Measurements from ENCODE around the gene RALGAPB. TPM values are rescaled to one million over a fixed set of nuclear protein-coding genes. Genes with fewer than 3 reads are reported as not detected.
"Not testable (repeated sequence)": the region's sequence is repeated elsewhere in the genome, so short reads cannot be mapped to it uniquely, and the experiment has no call there.

The RALGAPB gene
- total RNA-seq, 4 donors from 2014 or later: 22.7 to 67.0 (median 56.7) TPM

GRCh38 chr20:38430679-38431325 lies 41.8 kb upstream of the RALGAPB start:
- Histone ChIP-seq H3K27ac (no peak overlapping the region), H3K4me1 (peaks cover 5 to 16% (median 11%) of the 10 kb centered on the region in 4 donors), H3K4me3 (no peak overlapping the region), H3K27me3 (no peaks in the 10 kb centered on the region), H3K9me3 (no peaks in the 10 kb centered on the region), H3K36me3 (peaks cover 0 to 56% (median 25%) of the 10 kb centered on the region in 4 donors)
- TF ChIP-seq POLR2A (IDR thresholded peaks at IDR 0.05) (no peak), CTCF (IDR thresholded peaks at IDR 0.05) (no peak), POLR2AphosphoS5 (IDR thresholded peaks at IDR 0.05) (no peak), EP300 (IDR thresholded peaks at IDR 0.05; ENCODE audit: low read depth) (no peak)
- no peak for DNase-seq
- intact Hi-C loops (cut with DNase I; ENCODE audit: low total_unique reads) (no loop called here), in situ Hi-C loops (cut with MboI; ENCODE audit: low pct_ligation_motif_present in 1 of 4, low pct_unique_long_range_greater_than_20kb in 1 of 4, low sequenced_read_pairs in 3 of 4) (no loop called here)
- 57 to 80% methylated on average over 1 to 8 of the region's 8 CpGs for WGBS, 2 donors (ENCODE audit: low coverage in 1 of 2)

- no peak for DNase-seq
- TF ChIP-seq CTCF (IDR thresholded peaks at IDR 0.05) (no peak), EP300 (IDR thresholded peaks at IDR 0.05; ENCODE audit: low read depth) (no peak), POLR2A (IDR thresholded peaks at IDR 0.05) (no peak)
- H3K4me3 ChIP-seq: no peak overlapping the region
- no peaks in the 10 kb centered on the region for H3K9me3 ChIP-seq
- peaks cover 0 to 52% (median 25%) of the 10 kb centered on the region in 4 donors for H3K36me3 ChIP-seq
- peaks cover 5 to 16% (median 11%) of the 10 kb centered on the region in 4 donors for H3K4me1 ChIP-seq
- no peaks in the 10 kb centered on the region for H3K27me3 ChIP-seq
- intact Hi-C loops (cut with DNase I; ENCODE audit: low total_unique reads) (no loop called here), in situ Hi-C loops (cut with MboI; ENCODE audit: low pct_ligation_motif_present in 1 of 4, low pct_unique_long_range_greater_than_20kb in 1 of 4, low sequenced_read_pairs in 3 of 4) (no loop called here)
- no peak overlapping the region for H3K27ac ChIP-seq
- WGBS, 2 donors (ENCODE audit: low coverage in 1 of 2): 93 to 100% methylated on average over 2 to 6 of the region's 6 CpGs
Measured at GRCh38 chr20:38432292-38432691, 40.4 kb upstream of the RALGAPB start.

GRCh38 chr20:38432870-38433269 lies 39.8 kb upstream of the RALGAPB start:
- H3K27me3 ChIP-seq; H3K9me3 ChIP-seq; in situ Hi-C loops (cut with MboI; ENCODE audit: low pct_ligation_motif_present in 1 of 4, low pct_unique_long_range_greater_than_20kb in 1 of 4, low sequenced_read_pairs in 3 of 4); intact Hi-C loops (cut with DNase I; ENCODE audit: low total_unique reads); DNase-seq; H3K4me3 ChIP-seq; H3K27ac ChIP-seq: not testable (repeated sequence)
- H3K36me3 ChIP-seq: peaks cover 0 to 48% (median 24%) of the 10 kb centered on the region in 4 donors
- peaks cover 5 to 16% (median 11%) of the 10 kb centered on the region in 4 donors for H3K4me1 ChIP-seq
- 81 to 93% methylated on average over 4 to 5 of the region's 5 CpGs for WGBS, 2 donors (ENCODE audit: low coverage in 1 of 2)

- Histone ChIP-seq H3K36me3 (peaks cover 0 to 42% (median 21%) of the 10 kb centered on the region in 4 donors), H3K9me3 (no peaks in the 10 kb centered on the region), H3K27ac (peak overlapping the region in 3 of 4 donors; percentile 82 to 86 (median 82)), H3K4me3 (peak overlapping the region in 2 of 4 donors; percentile 66 to 67), H3K4me1 (peaks cover 5 to 16% (median 11%) of the 10 kb centered on the region in 4 donors), H3K27me3 (no peaks in the 10 kb centered on the region)
- in situ Hi-C loops (cut with MboI; ENCODE audit: low pct_ligation_motif_present in 1 of 4, low pct_unique_long_range_greater_than_20kb in 1 of 4, low sequenced_read_pairs in 3 of 4): no loop called here
- intact Hi-C loops (cut with DNase I; ENCODE audit: low total_unique reads): no loop called here
- TF ChIP-seq EP300 (IDR thresholded peaks at IDR 0.05; ENCODE audit: low read depth) (no peak), POLR2A (IDR thresholded peaks at IDR 0.05) (no peak), POLR2AphosphoS5 (IDR thresholded peaks at IDR 0.05) (no peak), CTCF (IDR thresholded peaks at IDR 0.05) (no peak)
- WGBS, 2 donors (ENCODE audit: low coverage in 1 of 2): 63 to 80% methylated on average over 2 to 9 of the region's 9 CpGs
- DNase-seq: no peak
Measured at GRCh38 chr20:38433304-38433972, 39.2 kb upstream of the RALGAPB start.
